Panc1 (cell line): ENCODE results near the gene WNK4.
A peak's percentile ranks its signal among the peaks of the same experiment; 100 is the strongest.

Source experiments
- CTCF ChIP-seq: fragments of 450-650 bp; IDR thresholded peaks from 2 replicates; pipeline ENCODE4 v1.5.1; 2017; ENCODE audit warnings: mild to moderate bottlenecking
- POLR2AphosphoS5 ChIP-seq: IDR thresholded peaks from 2 replicates; pipeline ENCODE4 v1.6.1; 2012; ENCODE audit warnings: mild to moderate bottlenecking, low read depth, low read length, moderate library complexity
- TF ChIP-seq, protein P1 (sequence below), 2 experiments: IDR thresholded peaks; 2 replicates each; pipeline ENCODE4 v1.6.1; 2011 to 2012; ENCODE audit warnings: low read depth in 2 of 2, control low read depth in 1 of 2, low read length in 1 of 2, mild to moderate bottlenecking in 1 of 2, moderate library complexity in 1 of 2; ENCODE audit not compliant: insufficient read depth in 1 of 2

DNA sequence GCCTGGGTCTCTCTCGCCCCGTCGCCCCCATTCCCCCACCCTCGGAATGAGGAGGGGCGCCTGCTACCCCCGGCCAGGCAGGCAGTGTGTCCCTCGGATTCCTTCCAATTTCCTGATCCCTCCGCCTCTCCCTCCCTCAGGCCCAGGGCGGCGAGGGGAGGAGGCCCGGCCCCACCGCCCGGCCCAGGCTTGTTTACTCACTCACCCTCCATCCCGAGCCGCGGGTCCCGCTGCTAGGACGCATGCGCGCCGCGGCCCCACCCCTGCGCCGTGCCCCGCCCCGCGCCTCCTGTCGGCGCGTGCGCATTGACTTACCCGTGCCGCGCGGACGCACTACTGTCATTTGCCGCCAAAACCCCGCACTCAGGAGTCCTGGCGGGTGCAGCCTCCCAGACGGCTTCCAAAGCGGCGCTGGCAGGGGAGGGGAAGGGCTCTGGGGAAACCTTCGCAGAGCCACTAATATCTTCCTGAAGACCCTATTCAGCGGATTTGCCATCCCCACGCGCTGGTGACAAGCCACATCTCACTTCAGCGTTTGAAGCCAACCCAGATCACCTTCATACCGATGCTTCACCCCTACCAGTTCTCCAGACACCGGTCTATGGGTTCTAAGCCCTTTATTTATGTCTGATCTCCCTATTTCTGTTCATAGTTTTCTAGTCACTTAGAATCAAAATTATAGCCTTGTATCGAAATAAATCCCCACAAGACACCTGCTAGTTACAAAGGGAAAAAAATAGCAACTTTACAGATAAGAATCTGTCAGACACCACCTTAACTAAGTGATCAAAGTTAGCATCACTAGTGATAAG lies 35.4 kb upstream of the WNK4 start, which contains the start of gene EZH1:
- TF ChIP-seq CTCF (no peak), POLR2AphosphoS5 (peak; percentile 63)
- TF ChIP-seq, protein P1, sequence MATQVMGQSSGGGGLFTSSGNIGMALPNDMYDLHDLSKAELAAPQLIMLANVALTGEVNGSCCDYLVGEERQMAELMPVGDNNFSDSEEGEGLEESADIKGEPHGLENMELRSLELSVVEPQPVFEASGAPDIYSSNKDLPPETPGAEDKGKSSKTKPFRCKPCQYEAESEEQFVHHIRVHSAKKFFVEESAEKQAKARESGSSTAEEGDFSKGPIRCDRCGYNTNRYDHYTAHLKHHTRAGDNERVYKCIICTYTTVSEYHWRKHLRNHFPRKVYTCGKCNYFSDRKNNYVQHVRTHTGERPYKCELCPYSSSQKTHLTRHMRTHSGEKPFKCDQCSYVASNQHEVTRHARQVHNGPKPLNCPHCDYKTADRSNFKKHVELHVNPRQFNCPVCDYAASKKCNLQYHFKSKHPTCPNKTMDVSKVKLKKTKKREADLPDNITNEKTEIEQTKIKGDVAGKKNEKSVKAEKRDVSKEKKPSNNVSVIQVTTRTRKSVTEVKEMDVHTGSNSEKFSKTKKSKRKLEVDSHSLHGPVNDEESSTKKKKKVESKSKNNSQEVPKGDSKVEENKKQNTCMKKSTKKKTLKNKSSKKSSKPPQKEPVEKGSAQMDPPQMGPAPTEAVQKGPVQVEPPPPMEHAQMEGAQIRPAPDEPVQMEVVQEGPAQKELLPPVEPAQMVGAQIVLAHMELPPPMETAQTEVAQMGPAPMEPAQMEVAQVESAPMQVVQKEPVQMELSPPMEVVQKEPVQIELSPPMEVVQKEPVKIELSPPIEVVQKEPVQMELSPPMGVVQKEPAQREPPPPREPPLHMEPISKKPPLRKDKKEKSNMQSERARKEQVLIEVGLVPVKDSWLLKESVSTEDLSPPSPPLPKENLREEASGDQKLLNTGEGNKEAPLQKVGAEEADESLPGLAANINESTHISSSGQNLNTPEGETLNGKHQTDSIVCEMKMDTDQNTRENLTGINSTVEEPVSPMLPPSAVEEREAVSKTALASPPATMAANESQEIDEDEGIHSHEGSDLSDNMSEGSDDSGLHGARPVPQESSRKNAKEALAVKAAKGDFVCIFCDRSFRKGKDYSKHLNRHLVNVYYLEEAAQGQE (IDR thresholded peaks at IDR 0.05; ENCODE audit: insufficient read depth in 1 of 2, low read depth in 2 of 2, low read length in 1 of 2) = no peak
